HepG2 (cell line): Measurements from ENCODE around the gene KLHL33. TPM values are rescaled to one million over a fixed set of nuclear protein-coding genes. Genes with fewer than 3 reads are reported as not detected.

ENCODE experiments used
- ELF1 ChIP-seq: sonication (generic); formaldehyde crosslinking; IDR thresholded peaks from 2 replicates; pipeline ENCODE4 v1.4.0; 2020; ENCODE audit warnings: missing genetic modification reagents
- FOXJ3 ChIP-seq: sonication (generic); formaldehyde crosslinking; IDR thresholded peaks from 2 replicates; pipeline ENCODE4 v1.4.0; 2020; ENCODE audit warnings: missing genetic modification reagents, mild to moderate bottlenecking, borderline replicate concordance
- KMT2B ChIP-seq: IDR thresholded peaks from 2 replicates; pipeline ENCODE4 v1.6.1; 2016; ENCODE audit warnings: missing genetic modification reagents, missing compliant biosample characterization
- MYC ChIP-seq: sonication (generic); formaldehyde crosslinking; IDR thresholded peaks from 2 replicates; pipeline ENCODE4 v1.9.0; 2021; ENCODE audit warnings: missing genetic modification reagents, borderline replicate concordance
- PRDM4 ChIP-seq: sonication (generic); formaldehyde crosslinking; IDR thresholded peaks from 2 replicates; pipeline ENCODE4 v1.9.0; 2021; ENCODE audit warnings: missing genetic modification reagents, borderline replicate concordance
- RAD21 ChIP-seq: fragments of 450-650 bp; formaldehyde crosslinking; IDR thresholded peaks from 2 replicates; pipeline ENCODE4 v1.5.0; 2020; ENCODE audit warnings: mild to moderate bottlenecking
- RARG ChIP-seq: sonication (generic); formaldehyde crosslinking; IDR thresholded peaks from 2 replicates; pipeline ENCODE4 v1.4.0; 2020; ENCODE audit warnings: low read depth, mild to moderate bottlenecking, missing genetic modification reagents
- ZBTB40 ChIP-seq, 2 experiments: fragments of 450-650 bp in 1 of 2; sonication (generic) in 1 of 2; formaldehyde crosslinking in 1 of 2; IDR thresholded peaks; 2 replicates each; pipeline versions ENCODE4 v1.6.1 to v1.8.0; 2016 to 2022; ENCODE audit warnings: antibody characterized with exemption in 1 of 2, mild to moderate bottlenecking in 1 of 2, missing genetic modification reagents in 1 of 2
- ZBTB8A ChIP-seq: sonication (generic); formaldehyde crosslinking; IDR thresholded peaks from 2 replicates; pipeline ENCODE4 v1.4.0; 2020; ENCODE audit warnings: mild to moderate bottlenecking, low read depth, missing genetic modification reagents, borderline replicate concordance
- ZNF275 ChIP-seq: sonication (generic); formaldehyde crosslinking; IDR thresholded peaks from 2 replicates; pipeline ENCODE4 v1.8.0; 2022; ENCODE audit warnings: missing genetic modification reagents, mild to moderate bottlenecking, inconsistent platforms, borderline replicate concordance
- ZNF446 ChIP-seq: sonication (generic); formaldehyde crosslinking; IDR thresholded peaks from 2 replicates; pipeline ENCODE4 v1.5.0; 2020; ENCODE audit warnings: mild to moderate bottlenecking, missing genetic modification reagents
- ZNF512 ChIP-seq: sonication (generic); formaldehyde crosslinking; IDR thresholded peaks from 2 replicates; pipeline ENCODE4 v1.4.0; 2020; ENCODE audit warnings: mild to moderate bottlenecking, missing genetic modification reagents
- ZNF558 ChIP-seq: sonication (generic); formaldehyde crosslinking; IDR thresholded peaks from 2 replicates; pipeline ENCODE4 v1.9.0; 2022; ENCODE audit warnings: mild to moderate bottlenecking, missing genetic modification reagents, borderline replicate concordance
- ZNF652 ChIP-seq: IDR thresholded peaks from 2 replicates; pipeline ENCODE4 v1.6.1; 2016; ENCODE audit warnings: low read depth, borderline replicate concordance
- polyA plus RNA-seq, 8 experiments: library from polyadenylated mRNA; depleted of rRNA in 3 of 8; stranded (reverse) in 7 of 8; unstranded in 1 of 8; fragments of >200 nt; fragmentation: Illumina TruSeq in 4 of 8; extraction: Trizol in 4 of 8; gene quantifications; 2 replicates each; pipeline versions ENCODE4 v1.2.1 to v1.2.3, GENCODE V29; 2011 to 2016; ENCODE audit warnings: low read depth in 4 of 8, missing spikeins in 1 of 8, mixed read lengths in 1 of 8; ENCODE audit not compliant: insufficient read depth in 1 of 8
- total RNA-seq, 5 experiments: library from RNA; depleted of rRNA; stranded (reverse); fragments of >200 nt; fragmentation: Illumina TruSeq; extraction: Trizol; gene quantifications; 2 replicates each; pipeline ENCODE4 v1.2.3, GENCODE V29; 2016; ENCODE audit warnings: low read depth in 1 of 5

Gene KLHL33
- total and polyA plus RNA-seq, 2 of the 13 experiments (the other 11 are each of a cell fraction or from before 2014, with no cell fraction given), result not detected

- TF ChIP-seq ZBTB40 (IDR thresholded peaks at IDR 0.05) (no peak), ZBTB40 (CRISPR knock-in tag; IDR thresholded peaks at IDR 0.05) (no peak), ZBTB8A (CRISPR knock-in tag) (no peak), ZNF558 (no peak), ELF1 (CRISPR knock-in tag) (peak; percentile 25; the same call in 1 of the 2 replicates), RAD21 (CRISPR knock-in tag) (0 out of 2 replicates have a peak, but pooled peaks have one; percentile 36), RARG (no peak), MYC (no peak), ZNF275 (CRISPR knock-in tag) (no peak), KMT2B (CRISPR knock-in tag) (no peak), PRDM4 (CRISPR knock-in tag) (no peak), FOXJ3 (CRISPR knock-in tag) (no peak), ZNF652 (CRISPR knock-in tag) (peak; percentile 24; the same call in 1 of the 2 replicates), ZNF512 (CRISPR knock-in tag) (no peak), ZNF446 (no peak)
These were observed 20.2 kb downstream of the KLHL33 start (continued) for GRCh38 chr14:20415782-20416206.
